ENCODE measurements around the gene BSG. TPM values are rescaled to one million over a fixed set of nuclear protein-coding genes. Genes with fewer than 3 reads are reported as not detected.

The BSG gene
- total and polyA plus RNA-seq, 10 of the 15 experiments (the other 5 are each of a cell fraction or from before 2014, with no cell fraction given): 2.8 to 297 (median 199) TPM

DNA sequence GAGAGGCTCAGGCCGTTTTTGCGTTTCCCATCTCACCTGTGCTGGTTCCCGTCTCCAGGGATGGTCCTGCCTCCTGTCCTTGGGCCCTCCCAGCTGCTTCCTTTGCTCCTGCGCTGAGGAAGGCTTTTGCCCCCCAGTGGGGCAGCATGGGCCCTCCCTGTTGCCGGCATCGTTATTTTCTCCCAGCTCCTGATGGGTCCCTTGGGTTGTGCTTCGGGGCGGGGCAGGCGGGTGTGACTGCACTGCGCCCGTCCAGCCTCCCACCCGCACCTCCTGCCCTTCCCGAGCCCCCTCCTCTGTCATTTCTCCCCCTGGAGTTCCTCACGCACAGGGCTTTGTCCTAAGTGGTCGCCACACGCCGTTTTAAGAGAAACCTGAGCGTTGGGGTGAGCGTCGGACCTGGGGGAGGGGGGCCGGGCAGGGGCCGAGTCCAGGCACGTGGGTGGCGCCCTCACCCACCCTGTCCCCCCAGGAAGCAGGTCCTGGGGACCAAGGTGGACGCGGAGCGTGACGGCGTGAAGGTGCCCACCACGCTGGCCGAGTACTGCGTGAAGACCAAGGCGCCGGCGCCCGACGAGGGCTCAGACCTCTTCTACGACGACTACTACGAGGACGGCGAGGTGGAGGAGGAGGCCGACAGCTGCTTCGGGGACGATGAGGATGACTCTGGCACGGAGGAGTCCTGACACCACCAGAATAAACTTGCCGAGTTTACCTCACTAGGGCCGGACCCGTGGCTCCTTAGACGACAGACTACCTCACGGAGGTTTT, 31.3 kb upstream of the BSG start:
- no peak for TF ChIP-seq ZNF274 (IDR thresholded peaks at IDR 0.05; ENCODE audit: insufficient read depth, insufficient read length)
- TF ChIP-seq HDAC6 (IDR thresholded peaks at IDR 0.05; ENCODE audit: unreplicated experiment): no peak
- TF ChIP-seq, protein P1, sequence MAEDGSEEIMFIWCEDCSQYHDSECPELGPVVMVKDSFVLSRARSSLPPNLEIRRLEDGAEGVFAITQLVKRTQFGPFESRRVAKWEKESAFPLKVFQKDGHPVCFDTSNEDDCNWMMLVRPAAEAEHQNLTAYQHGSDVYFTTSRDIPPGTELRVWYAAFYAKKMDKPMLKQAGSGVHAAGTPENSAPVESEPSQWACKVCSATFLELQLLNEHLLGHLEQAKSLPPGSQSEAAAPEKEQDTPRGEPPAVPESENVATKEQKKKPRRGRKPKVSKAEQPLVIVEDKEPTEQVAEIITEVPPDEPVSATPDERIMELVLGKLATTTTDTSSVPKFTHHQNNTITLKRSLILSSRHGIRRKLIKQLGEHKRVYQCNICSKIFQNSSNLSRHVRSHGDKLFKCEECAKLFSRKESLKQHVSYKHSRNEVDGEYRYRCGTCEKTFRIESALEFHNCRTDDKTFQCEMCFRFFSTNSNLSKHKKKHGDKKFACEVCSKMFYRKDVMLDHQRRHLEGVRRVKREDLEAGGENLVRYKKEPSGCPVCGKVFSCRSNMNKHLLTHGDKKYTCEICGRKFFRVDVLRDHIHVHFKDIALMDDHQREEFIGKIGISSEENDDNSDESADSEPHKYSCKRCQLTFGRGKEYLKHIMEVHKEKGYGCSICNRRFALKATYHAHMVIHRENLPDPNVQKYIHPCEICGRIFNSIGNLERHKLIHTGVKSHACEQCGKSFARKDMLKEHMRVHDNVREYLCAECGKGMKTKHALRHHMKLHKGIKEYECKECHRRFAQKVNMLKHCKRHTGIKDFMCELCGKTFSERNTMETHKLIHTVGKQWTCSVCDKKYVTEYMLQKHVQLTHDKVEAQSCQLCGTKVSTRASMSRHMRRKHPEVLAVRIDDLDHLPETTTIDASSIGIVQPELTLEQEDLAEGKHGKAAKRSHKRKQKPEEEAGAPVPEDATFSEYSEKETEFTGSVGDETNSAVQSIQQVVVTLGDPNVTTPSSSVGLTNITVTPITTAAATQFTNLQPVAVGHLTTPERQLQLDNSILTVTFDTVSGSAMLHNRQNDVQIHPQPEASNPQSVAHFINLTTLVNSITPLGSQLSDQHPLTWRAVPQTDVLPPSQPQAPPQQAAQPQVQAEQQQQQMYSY (CRISPR knock-in tag; IDR thresholded peaks at IDR 0.05): no peak
- no peak for TF ChIP-seq SMC3 (IDR thresholded peaks at IDR 0.05; ENCODE audit: borderline replicate concordance, low read length)
- no peak for TF ChIP-seq NFYB (IDR thresholded peaks at IDR 0.05; ENCODE audit: insufficient read depth, low read depth, low read length)
- TF ChIP-seq CHD2 (IDR thresholded peaks at IDR 0.05; ENCODE audit: borderline replicate concordance, low read depth, low read length): no peak
- no peak for TF ChIP-seq TCF7 (IDR thresholded peaks at IDR 0.05; ENCODE audit: borderline replicate concordance)
- TF ChIP-seq BCL11A (IDR thresholded peaks at IDR 0.05; ENCODE audit: low read depth, low read length): no peak
- TF ChIP-seq, protein P2, sequence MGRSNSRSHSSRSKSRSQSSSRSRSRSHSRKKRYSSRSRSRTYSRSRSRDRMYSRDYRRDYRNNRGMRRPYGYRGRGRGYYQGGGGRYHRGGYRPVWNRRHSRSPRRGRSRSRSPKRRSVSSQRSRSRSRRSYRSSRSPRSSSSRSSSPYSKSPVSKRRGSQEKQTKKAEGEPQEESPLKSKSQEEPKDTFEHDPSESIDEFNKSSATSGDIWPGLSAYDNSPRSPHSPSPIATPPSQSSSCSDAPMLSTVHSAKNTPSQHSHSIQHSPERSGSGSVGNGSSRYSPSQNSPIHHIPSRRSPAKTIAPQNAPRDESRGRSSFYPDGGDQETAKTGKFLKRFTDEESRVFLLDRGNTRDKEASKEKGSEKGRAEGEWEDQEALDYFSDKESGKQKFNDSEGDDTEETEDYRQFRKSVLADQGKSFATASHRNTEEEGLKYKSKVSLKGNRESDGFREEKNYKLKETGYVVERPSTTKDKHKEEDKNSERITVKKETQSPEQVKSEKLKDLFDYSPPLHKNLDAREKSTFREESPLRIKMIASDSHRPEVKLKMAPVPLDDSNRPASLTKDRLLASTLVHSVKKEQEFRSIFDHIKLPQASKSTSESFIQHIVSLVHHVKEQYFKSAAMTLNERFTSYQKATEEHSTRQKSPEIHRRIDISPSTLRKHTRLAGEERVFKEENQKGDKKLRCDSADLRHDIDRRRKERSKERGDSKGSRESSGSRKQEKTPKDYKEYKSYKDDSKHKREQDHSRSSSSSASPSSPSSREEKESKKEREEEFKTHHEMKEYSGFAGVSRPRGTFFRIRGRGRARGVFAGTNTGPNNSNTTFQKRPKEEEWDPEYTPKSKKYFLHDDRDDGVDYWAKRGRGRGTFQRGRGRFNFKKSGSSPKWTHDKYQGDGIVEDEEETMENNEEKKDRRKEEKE (IDR thresholded peaks at IDR 0.05): no peak
- no peak for TF ChIP-seq BACH1 (IDR thresholded peaks at IDR 0.05; ENCODE audit: borderline replicate concordance)
- no peak for DNase-seq (ENCODE audit: low read depth, low spot score)
- ATAC-seq: no peak
- in situ Hi-C loops (cut with MboI) (no loop called here), intact Hi-C loops (cut with micrococcal nuclease; ENCODE audit: unreplicated experiment) (no loop called here)
- Histone ChIP-seq H3K9me3 (replicated peaks; ENCODE audit: control insufficient read depth, insufficient read depth, low read length) (no peaks in the 10 kb centered on the region), H3K9ac (ENCODE audit: control insufficient read depth, insufficient read depth, low read length) (no peak overlapping the region), H3K4me2 (ENCODE audit: control insufficient read depth, insufficient read depth) (no peak overlapping the region), H3K27me3 (replicated peaks in 1 of 2; ENCODE audit: control insufficient read depth in 2 of 2, insufficient read depth in 2 of 2, low read length in 1 of 2) (no peaks in the 10 kb centered on the region), H4K20me1 (ENCODE audit: control insufficient read depth, insufficient read depth) (no peaks in the 10 kb centered on the region; the same call in 1 of the 2 replicates), H3K79me2 (ENCODE audit: control insufficient read depth, insufficient read depth, low read length) (no peaks in the 10 kb centered on the region), H3K4me1 (ENCODE audit: control insufficient read depth, insufficient read depth, low read length) (no peaks in the 10 kb centered on the region), H3K4me3 (no peak overlapping the region), H3K27ac (ENCODE audit: control insufficient read depth, insufficient read depth) (no peak overlapping the region), H2AFZ (ENCODE audit: control insufficient read depth, low read depth, low read length) (no peak overlapping the region), H3K36me3 (ENCODE audit: control insufficient read depth in 2 of 2, insufficient read depth in 2 of 2, low read length in 1 of 2) (peaks cover 0 to 4% of the 10 kb centered on the region in 2 experiments; a peak in 3 of 4 replicates)
- ChIA-PET POLR2A (no interaction called here), CTCF (no interaction called here), SMC1A (ENCODE audit: uncharacterized antibody, unreplicated experiment) (no interaction called here), RAD21 (ENCODE audit: unreplicated experiment) (no interaction called here)
- no peak for FAIRE-seq
- no TSS peak for BruUV-seq (replicated peaks)
- WGBS (ENCODE audit: insufficient coverage, insufficient replicate concordance, low lambda C conversion rate, missing lambda C conversion rate): 97% methylated on average over 36 of the region's 51 CpGs
